GM10248 (cell line): ENCODE measurements around the gene LRRC59.
"Not testable (repeated sequence)": the region's sequence is repeated elsewhere in the genome, so short reads cannot be mapped to it uniquely, and the experiment has no call there.

Experiments used
- CTCF ChIA-PET: fragments of 300-600 bp; sonication (Branson Sonifier 250); formaldehyde crosslinking; extraction: SDS; loops from one replicate; lab custom pipeline; 2021; ENCODE audit warnings: antibody characterized with exemption; lab: Yijun Ruan, JAX
- POLR2A ChIA-PET: fragments of 350-650 bp; sonication (Branson Sonifier 250); formaldehyde crosslinking; extraction: SDS; loops from one replicate; lab custom pipeline; 2020; ENCODE audit warnings: antibody characterized with exemption; lab: Yijun Ruan, JAX
- DNase-seq: peaks from one replicate; pipeline ENCODE4 v3.0.0; 2012; ENCODE audit errors: extremely low spot score
- CTCF ChIP-seq: IDR thresholded peaks from 2 replicates; pipeline ENCODE4 v1.5.1; 2012; ENCODE audit warnings: mild to moderate bottlenecking, low read depth; ENCODE audit errors: extremely low read depth, missing control alignments, control extremely low read depth

Gene LRRC59

GRCh38 chr17:50428831-50429424 is 31.6 kb upstream of the LRRC59 start:
- no peak for DNase-seq
- ChIA-PET POLR2A (interaction anchor here (0.7 kb wide), 1 partner anchor 187 kb away, joined by 3 read pairs; no protein-coding TSS in a partner anchor), CTCF (interaction anchor here (0.7 to 1.4 kb wide), 5 partner anchors 9 to 67 kb away, joined by 3 to 4 read pairs (median 3); no protein-coding TSS in a partner anchor)
- TF ChIP-seq CTCF: no peak

GRCh38 chr17:50428126-50428525 is 30.8 kb upstream of the LRRC59 start:
- ChIA-PET CTCF (interaction anchor here (1.5 kb wide), 1 partner anchor 10 kb away, joined by 3 read pairs; no protein-coding TSS in a partner anchor), POLR2A (interaction anchor here (0.7 kb wide), 1 partner anchor 188 kb away, joined by 3 read pairs; no protein-coding TSS in a partner anchor)
- not testable (repeated sequence) for DNase-seq

GRCh38 chr17:50426814-50427787 is 29.8 kb upstream of the LRRC59 start:
- TF ChIP-seq CTCF: peak; percentile 49
- peak; percentile 55 for DNase-seq
- ChIA-PET POLR2A (no interaction called here), CTCF (interaction anchor here (0.9 to 3.2 kb wide), 6 partner anchors 11 to 64 kb away, joined by 3 to 23 read pairs (median 3); partner anchors contain the start of gene LRRC59)

- ChIA-PET POLR2A (no interaction called here), CTCF (interaction anchor here (0.9 to 3.2 kb wide), 4 partner anchors 18 to 64 kb away, joined by 3 to 23 read pairs (median 3); partner anchors contain the start of gene LRRC59)
- DNase-seq: no peak
- no peak for TF ChIP-seq CTCF
Measured at GRCh38 chr17:50426472-50426782, 29.1 kb upstream of the LRRC59 start.

GRCh38 chr17:50425682-50426471 is 28.6 kb upstream of the LRRC59 start, which contains the start of gene ACSF2:
TSS of gene ACSF2 (plus strand) at chr17:50426218. CDS start at chr17:50426262, 44 bp downstream.
- CTCF ChIA-PET: interaction anchor here (0.9 to 3.2 kb wide), 4 partner anchors 18 to 63 kb away, joined by 3 to 23 read pairs (median 3); partner anchors contain the start of gene LRRC59
- POLR2A ChIA-PET: interaction anchor here (0.6 kb wide), 1 partner anchor 296 kb away, joined by 3 read pairs; no protein-coding TSS in a partner anchor
- peak; percentile 90 for DNase-seq
- TF ChIP-seq CTCF: no peak

- ChIA-PET CTCF (interaction anchor here (1.1 to 3.2 kb wide), 3 partner anchors 10 to 28 kb away, joined by 3 to 23 read pairs (median 5); partner anchors contain the start of gene LRRC59), POLR2A (interaction anchor here (0.6 kb wide), 1 partner anchor 297 kb away, joined by 3 read pairs; no protein-coding TSS in a partner anchor)
- TF ChIP-seq CTCF: no peak
- DNase-seq: no peak
Measured at GRCh38 chr17:50424996-50425681, 27.8 kb upstream of the LRRC59 start.
